ENCODE data around the gene GPC3. TPM values are rescaled to one million over a fixed set of nuclear protein-coding genes. Genes with fewer than 3 reads are reported as not detected.

Gene GPC3
- polyA plus RNA-seq, 1 experiment: not detected

DNA sequence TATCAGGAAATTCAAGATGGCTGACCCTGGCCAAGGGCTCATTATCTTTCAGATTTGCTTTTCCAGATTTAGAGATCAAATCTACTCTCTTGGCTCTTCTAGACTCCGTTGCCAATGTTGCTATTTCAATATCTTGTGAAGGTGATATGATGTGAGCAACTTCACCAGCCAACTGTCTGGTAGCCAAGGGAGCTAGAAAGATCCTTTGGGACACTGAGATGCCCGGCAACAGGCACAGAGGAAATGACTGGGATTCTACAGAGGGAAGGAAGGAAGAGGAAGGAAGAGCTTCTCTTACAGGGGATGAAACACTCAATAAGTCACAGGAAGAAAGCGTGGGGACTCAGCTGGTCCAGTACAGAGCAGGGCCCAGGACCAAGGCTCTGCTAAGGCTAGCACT is 448.3 kb downstream of the GPC3 start:
- Histone ChIP-seq H3K27me3 (ENCODE audit: control insufficient read depth, insufficient read depth, low read length) (no peaks in the 10 kb centered on the region), H3K4me3 (ENCODE audit: low read depth, low read length) (no peak overlapping the region), H3K36me3 (ENCODE audit: control insufficient read depth, insufficient read depth, low read length) (no peaks in the 10 kb centered on the region)
- CTCF ChIA-PET: no interaction called here
- TF ChIP-seq, protein P1, sequence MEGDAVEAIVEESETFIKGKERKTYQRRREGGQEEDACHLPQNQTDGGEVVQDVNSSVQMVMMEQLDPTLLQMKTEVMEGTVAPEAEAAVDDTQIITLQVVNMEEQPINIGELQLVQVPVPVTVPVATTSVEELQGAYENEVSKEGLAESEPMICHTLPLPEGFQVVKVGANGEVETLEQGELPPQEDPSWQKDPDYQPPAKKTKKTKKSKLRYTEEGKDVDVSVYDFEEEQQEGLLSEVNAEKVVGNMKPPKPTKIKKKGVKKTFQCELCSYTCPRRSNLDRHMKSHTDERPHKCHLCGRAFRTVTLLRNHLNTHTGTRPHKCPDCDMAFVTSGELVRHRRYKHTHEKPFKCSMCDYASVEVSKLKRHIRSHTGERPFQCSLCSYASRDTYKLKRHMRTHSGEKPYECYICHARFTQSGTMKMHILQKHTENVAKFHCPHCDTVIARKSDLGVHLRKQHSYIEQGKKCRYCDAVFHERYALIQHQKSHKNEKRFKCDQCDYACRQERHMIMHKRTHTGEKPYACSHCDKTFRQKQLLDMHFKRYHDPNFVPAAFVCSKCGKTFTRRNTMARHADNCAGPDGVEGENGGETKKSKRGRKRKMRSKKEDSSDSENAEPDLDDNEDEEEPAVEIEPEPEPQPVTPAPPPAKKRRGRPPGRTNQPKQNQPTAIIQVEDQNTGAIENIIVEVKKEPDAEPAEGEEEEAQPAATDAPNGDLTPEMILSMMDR (IDR thresholded peaks at IDR 0.05; ENCODE audit: insufficient read depth, low read depth, low read length): no peak
- POLR2A ChIA-PET: no interaction called here
- DNase-seq (ENCODE audit: low read depth): no peak

DNA sequence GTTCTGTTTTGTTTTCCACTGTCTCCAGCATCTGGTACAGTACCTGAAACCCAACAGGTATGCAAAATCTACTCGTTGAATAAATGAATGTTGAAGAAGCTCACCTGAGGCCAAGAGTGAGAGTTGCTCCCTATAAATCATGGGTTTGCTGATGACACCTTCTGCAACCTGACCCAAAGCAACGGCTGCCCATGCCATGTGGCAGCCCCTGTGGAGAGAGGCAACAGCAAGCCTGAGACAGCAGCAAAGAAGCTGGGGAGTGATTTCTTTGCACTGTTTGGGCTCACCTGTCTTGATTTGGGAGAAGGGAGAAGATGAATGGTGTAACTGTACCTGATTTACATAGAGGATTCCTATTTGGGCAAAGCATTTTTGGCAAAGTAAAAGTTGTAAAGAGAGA is 450.3 kb downstream of the GPC3 start:
- DNase-seq (ENCODE audit: low read depth): no peak
- ChIA-PET CTCF (no interaction called here), POLR2A (no interaction called here)
- Histone ChIP-seq H3K36me3 (ENCODE audit: control insufficient read depth, insufficient read depth, low read length) (no peaks in the 10 kb centered on the region), H3K4me3 (ENCODE audit: low read depth, low read length) (no peak overlapping the region), H3K27me3 (ENCODE audit: control insufficient read depth, insufficient read depth, low read length) (no peaks in the 10 kb centered on the region)
- TF ChIP-seq, protein P1 (IDR thresholded peaks at IDR 0.05; ENCODE audit: insufficient read depth, low read depth, low read length): no peak

DNA sequence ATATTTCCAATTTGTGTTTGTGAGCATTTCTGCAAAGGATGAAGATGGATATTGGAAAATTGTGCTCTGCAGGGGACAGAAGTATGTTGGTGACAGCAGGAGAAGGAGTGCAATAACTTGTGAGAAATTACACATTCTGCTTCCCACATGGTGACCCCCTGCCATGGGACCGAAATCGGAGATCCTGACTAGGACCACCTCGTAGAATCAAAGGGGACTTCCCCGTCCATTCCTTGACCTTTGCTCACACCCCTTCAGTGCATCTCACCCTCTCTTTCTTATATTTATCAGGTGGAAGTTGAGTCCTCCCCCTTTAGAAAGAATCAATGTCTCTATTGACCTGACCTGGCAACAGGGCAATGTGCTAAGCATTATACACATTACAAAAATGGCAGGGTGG is 451.2 kb downstream of the GPC3 start:
- Histone ChIP-seq H3K36me3 (ENCODE audit: control insufficient read depth, insufficient read depth, low read length) (no peaks in the 10 kb centered on the region), H3K27me3 (ENCODE audit: control insufficient read depth, insufficient read depth, low read length) (no peaks in the 10 kb centered on the region), H3K4me3 (ENCODE audit: low read depth, low read length) (no peak overlapping the region)
- DNase-seq (ENCODE audit: low read depth): no peak
- TF ChIP-seq, protein P1 (IDR thresholded peaks at IDR 0.05; ENCODE audit: insufficient read depth, low read depth, low read length): no peak
- CTCF ChIA-PET: no interaction called here
- POLR2A ChIA-PET: no interaction called here

DNA sequence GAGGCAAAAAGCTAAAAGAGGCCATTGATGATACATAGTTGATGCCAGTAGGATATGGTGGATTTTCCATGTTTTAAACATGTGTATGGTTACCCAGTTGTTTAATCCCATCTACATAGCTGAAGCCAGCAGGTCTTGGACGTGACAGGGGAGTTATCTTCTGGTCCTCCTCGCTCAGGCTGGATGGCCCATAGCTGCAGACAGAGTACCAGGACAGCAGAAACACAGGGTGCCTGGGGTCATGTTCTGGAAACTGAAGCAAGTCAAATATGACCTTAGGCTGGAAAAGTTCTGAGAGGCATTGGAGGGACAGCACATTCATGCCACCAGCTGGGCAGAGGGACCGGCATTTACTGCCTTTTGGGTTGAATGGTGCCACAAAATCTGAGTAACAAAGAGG is 452.1 kb downstream of the GPC3 start:
- Histone ChIP-seq H3K36me3 (ENCODE audit: control insufficient read depth, insufficient read depth, low read length) (no peaks in the 10 kb centered on the region), H3K27me3 (ENCODE audit: control insufficient read depth, insufficient read depth, low read length) (no peaks in the 10 kb centered on the region), H3K4me3 (ENCODE audit: low read depth, low read length) (no peak overlapping the region)
- ChIA-PET CTCF (no interaction called here), POLR2A (no interaction called here)
- DNase-seq (ENCODE audit: low read depth): no peak
- TF ChIP-seq, protein P1 (IDR thresholded peaks at IDR 0.05; ENCODE audit: insufficient read depth, low read depth, low read length): no peak

DNA sequence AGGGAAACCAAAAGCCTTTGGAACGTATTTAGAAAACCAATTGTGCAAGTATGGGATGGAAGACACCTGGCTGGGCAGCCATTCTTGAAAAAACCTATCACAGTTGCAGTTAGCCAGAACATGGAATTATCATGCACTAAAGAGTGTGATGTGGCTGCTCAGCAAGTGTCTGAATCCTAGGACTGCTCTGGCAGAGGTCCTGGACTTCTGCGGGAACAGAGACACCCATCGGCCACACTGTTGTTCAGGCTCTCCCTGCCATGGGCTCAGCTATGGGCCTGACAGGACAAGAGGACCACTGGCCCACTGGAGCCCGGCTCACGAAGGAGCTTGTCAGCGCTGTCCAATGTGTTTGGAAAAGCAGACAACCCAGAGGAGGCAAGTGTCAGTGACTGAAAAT is 454.4 kb downstream of the GPC3 start:
- DNase-seq (ENCODE audit: low read depth): no peak
- H3K4me3 ChIP-seq (ENCODE audit: low read depth, low read length): no peak overlapping the region
- H3K27me3 ChIP-seq (ENCODE audit: control insufficient read depth, insufficient read depth, low read length): no peaks in the 10 kb centered on the region
- TF ChIP-seq, protein P1 (IDR thresholded peaks at IDR 0.05; ENCODE audit: insufficient read depth, low read depth, low read length): no peak
- CTCF ChIA-PET: interaction anchor here (1.1 kb wide), 1 partner anchor 9 kb away, joined by 3 read pairs; no protein-coding TSS in a partner anchor
- H3K36me3 ChIP-seq (ENCODE audit: control insufficient read depth, insufficient read depth, low read length): no peaks in the 10 kb centered on the region
- POLR2A ChIA-PET: no interaction called here

All from BJ (cell line).